Activated CD8-positive, alpha-beta memory T cell treated with anti-CD3 and anti-CD28 coated beads, Interleukin-2, amount 10 ng/mL, durations not matched to agents 7 days and 5 days (primary cell): ENCODE results near the gene ANTXR1. TPM values are rescaled to one million over a fixed set of nuclear protein-coding genes. Genes with fewer than 3 reads are reported as not detected.

Source experiments
- ATAC-seq: fragments of 150-1000 bp; cut with Tn5 transposase; one replicate; pipeline ENCODE4 v1.10.0; 2021; ENCODE audit warnings: moderate library complexity
- CTCF ChIA-PET: fragments of 350-600 bp; sonication (Branson Sonifier 250); formaldehyde crosslinking; loops from one replicate; lab custom pipeline; 2021; ENCODE audit warnings: antibody characterized with exemption; lab: Charles Lee
- DNase-seq: peaks from one replicate; pipeline ENCODE4 v3.0.0-alpha.2; 2020
- H3K27ac Mint-ChIP-seq: one replicate; pipeline ENCODE4 v1.8.0; 2021; ENCODE audit warnings: mild to moderate bottlenecking, mixed read lengths
- H3K27me3 Mint-ChIP-seq: one replicate; pipeline ENCODE4 v1.8.0; 2021; ENCODE audit warnings: mixed read lengths
- H3K36me3 Mint-ChIP-seq: one replicate; pipeline ENCODE4 v1.8.0; 2021; ENCODE audit warnings: mild to moderate bottlenecking, mixed read lengths
- H3K4me1 Mint-ChIP-seq: one replicate; pipeline ENCODE4 v1.8.0; 2021; ENCODE audit warnings: mixed read lengths
- H3K4me3 Mint-ChIP-seq: one replicate; pipeline ENCODE4 v1.8.0; 2021; ENCODE audit warnings: mild to moderate bottlenecking, moderate library complexity, mixed read lengths
- H3K9me3 Mint-ChIP-seq: one replicate; pipeline ENCODE4 v1.8.0; 2022; ENCODE audit warnings: low read depth, mixed read lengths
- total RNA-seq, 2 experiments: library from RNA; stranded (reverse); gene quantifications; one replicate each; pipeline ENCODE4 v1.2.3, GENCODE V29; 2021

ANTXR1 gene
- total RNA-seq, 2 experiments from 2014 or later = 0.23 TPM; not detected in 1

GRCh38 chr2:69030800-69031428 lies 17.9 kb downstream of the ANTXR1 start:
- no peak overlapping the region for H3K27ac Mint-ChIP-seq
- H3K36me3 Mint-ChIP-seq = no peaks in the 10 kb centered on the region
- DNase-seq (no peak), ATAC-seq (no peak)
- CTCF ChIA-PET = interaction anchor here (1.4 kb wide), 1 partner anchor 276 kb away, joined by 5 read pairs; no protein-coding TSS in a partner anchor
- peaks cover 78% of the 10 kb centered on the region for H3K27me3 Mint-ChIP-seq
- H3K9me3 Mint-ChIP-seq = no peaks in the 10 kb centered on the region
- no peak overlapping the region for H3K4me3 Mint-ChIP-seq
- H3K4me1 Mint-ChIP-seq = no peaks in the 10 kb centered on the region

- CTCF ChIA-PET = interaction anchor here (1.4 kb wide), 1 partner anchor 276 kb away, joined by 5 read pairs; no protein-coding TSS in a partner anchor
- peaks cover 76% of the 10 kb centered on the region for H3K27me3 Mint-ChIP-seq
- H3K9me3 Mint-ChIP-seq = no peaks in the 10 kb centered on the region
- ATAC-seq = no peak
- H3K27ac Mint-ChIP-seq = no peak overlapping the region
- H3K4me1 Mint-ChIP-seq = no peaks in the 10 kb centered on the region
- no peak overlapping the region for H3K4me3 Mint-ChIP-seq
- no peak for DNase-seq
- no peaks in the 10 kb centered on the region for H3K36me3 Mint-ChIP-seq
These were observed 18.5 kb downstream of the ANTXR1 start for GRCh38 chr2:69031466-69031865.

GRCh38 chr2:69032336-69032735 lies 19.4 kb downstream of the ANTXR1 start:
- Mint-ChIP-seq H3K36me3 (no peaks in the 10 kb centered on the region), H3K27ac (no peak overlapping the region), H3K4me3 (no peak overlapping the region), H3K9me3 (no peaks in the 10 kb centered on the region), H3K27me3 (peaks cover 73% of the 10 kb centered on the region), H3K4me1 (no peaks in the 10 kb centered on the region)
- DNase-seq (no peak), ATAC-seq (no peak)
- CTCF ChIA-PET = no interaction called here

- CTCF ChIA-PET = no interaction called here
- no peaks in the 10 kb centered on the region for H3K4me1 Mint-ChIP-seq
- DNase-seq (no peak), ATAC-seq (no peak)
- H3K36me3 Mint-ChIP-seq = no peaks in the 10 kb centered on the region
- H3K27ac Mint-ChIP-seq = no peak overlapping the region
- peaks cover 74% of the 10 kb centered on the region for H3K27me3 Mint-ChIP-seq
- no peak overlapping the region for H3K4me3 Mint-ChIP-seq
- H3K9me3 Mint-ChIP-seq = no peaks in the 10 kb centered on the region
These were observed 20.6 kb downstream of the ANTXR1 start for GRCh38 chr2:69033461-69034095.

GRCh38 chr2:69034122-69034521 lies 21.1 kb downstream of the ANTXR1 start:
- CTCF ChIA-PET = no interaction called here
- no peak for DNase-seq
- Mint-ChIP-seq H3K9me3 (no peaks in the 10 kb centered on the region), H3K4me1 (no peaks in the 10 kb centered on the region), H3K27me3 (peaks cover 75% of the 10 kb centered on the region), H3K36me3 (no peaks in the 10 kb centered on the region), H3K27ac (no peak overlapping the region), H3K4me3 (no peak overlapping the region)
- no peak for ATAC-seq

GRCh38 chr2:69034845-69035244 lies 21.9 kb downstream of the ANTXR1 start:
- Mint-ChIP-seq H3K4me1 (no peaks in the 10 kb centered on the region), H3K27ac (no peak overlapping the region), H3K36me3 (no peaks in the 10 kb centered on the region), H3K27me3 (peaks cover 78% of the 10 kb centered on the region), H3K9me3 (no peaks in the 10 kb centered on the region), H3K4me3 (no peak overlapping the region)
- CTCF ChIA-PET = no interaction called here
- no peak for DNase-seq
- ATAC-seq = no peak

GRCh38 chr2:69036926-69037325 lies 23.9 kb downstream of the ANTXR1 start:
- Mint-ChIP-seq H3K4me1 (no peaks in the 10 kb centered on the region), H3K27me3 (peaks cover 81% of the 10 kb centered on the region), H3K4me3 (no peak overlapping the region), H3K36me3 (no peaks in the 10 kb centered on the region), H3K27ac (no peak overlapping the region), H3K9me3 (no peaks in the 10 kb centered on the region)
- CTCF ChIA-PET = no interaction called here
- ATAC-seq (no peak), DNase-seq (no peak)

GRCh38 chr2:69041214-69041613 lies 28.2 kb downstream of the ANTXR1 start:
- H3K4me1 Mint-ChIP-seq = no peaks in the 10 kb centered on the region
- ATAC-seq (no peak), DNase-seq (no peak)
- no peaks in the 10 kb centered on the region for H3K9me3 Mint-ChIP-seq
- H3K4me3 Mint-ChIP-seq = no peak overlapping the region
- H3K36me3 Mint-ChIP-seq = no peaks in the 10 kb centered on the region
- CTCF ChIA-PET = no interaction called here
- H3K27ac Mint-ChIP-seq = no peak overlapping the region
- peaks cover 83% of the 10 kb centered on the region for H3K27me3 Mint-ChIP-seq

- Mint-ChIP-seq H3K27ac (no peak overlapping the region), H3K4me1 (no peaks in the 10 kb centered on the region), H3K4me3 (no peak overlapping the region), H3K27me3 (peaks cover 85% of the 10 kb centered on the region), H3K36me3 (no peaks in the 10 kb centered on the region), H3K9me3 (no peaks in the 10 kb centered on the region)
- CTCF ChIA-PET = no interaction called here
- ATAC-seq (no peak), DNase-seq (no peak)
These were observed 30.9 kb downstream of the ANTXR1 start for GRCh38 chr2:69043736-69044400.

- Mint-ChIP-seq H3K27ac (no peak overlapping the region), H3K4me1 (no peaks in the 10 kb centered on the region), H3K36me3 (no peaks in the 10 kb centered on the region), H3K4me3 (no peak overlapping the region), H3K9me3 (no peaks in the 10 kb centered on the region), H3K27me3 (peaks cover 80% of the 10 kb centered on the region)
- CTCF ChIA-PET = no interaction called here
- DNase-seq = no peak
- no peak for ATAC-seq
These were observed 33.3 kb downstream of the ANTXR1 start for GRCh38 chr2:69046221-69046662.

GRCh38 chr2:69047625-69048145 lies 34.7 kb downstream of the ANTXR1 start:
- ATAC-seq = no peak
- CTCF ChIA-PET = no interaction called here
- H3K27me3 Mint-ChIP-seq = peaks cover 73% of the 10 kb centered on the region
- no peaks in the 10 kb centered on the region for H3K9me3 Mint-ChIP-seq
- H3K4me1 Mint-ChIP-seq = no peaks in the 10 kb centered on the region
- no peak for DNase-seq
- H3K27ac Mint-ChIP-seq = no peak overlapping the region
- no peaks in the 10 kb centered on the region for H3K36me3 Mint-ChIP-seq
- H3K4me3 Mint-ChIP-seq = no peak overlapping the region

- DNase-seq (no peak), ATAC-seq (no peak)
- no peaks in the 10 kb centered on the region for H3K9me3 Mint-ChIP-seq
- H3K27me3 Mint-ChIP-seq = peaks cover 67% of the 10 kb centered on the region
- peaks cover 12% of the 10 kb centered on the region for H3K4me1 Mint-ChIP-seq
- peaks cover 4% of the 10 kb centered on the region for H3K36me3 Mint-ChIP-seq
- H3K27ac Mint-ChIP-seq = no peak overlapping the region
- H3K4me3 Mint-ChIP-seq = no peak overlapping the region
- CTCF ChIA-PET = interaction anchor here (1.2 kb wide), 1 partner anchor 38 kb away, joined by 3 read pairs; the partner anchor contains the start of gene ANTXR1
These were observed 37.8 kb downstream of the ANTXR1 start for GRCh38 chr2:69050802-69051201.

- Mint-ChIP-seq H3K36me3 (peaks cover 4% of the 10 kb centered on the region), H3K27me3 (peaks cover 69% of the 10 kb centered on the region), H3K4me1 (peaks cover 12% of the 10 kb centered on the region), H3K27ac (no peak overlapping the region), H3K9me3 (no peaks in the 10 kb centered on the region), H3K4me3 (no peak overlapping the region)
- CTCF ChIA-PET = interaction anchor here (1.0 kb wide), 1 partner anchor 66 kb away, joined by 3 read pairs; no protein-coding TSS in a partner anchor
- no peak for DNase-seq
- ATAC-seq = no peak
These were observed 40.5 kb downstream of the ANTXR1 start for GRCh38 chr2:69053416-69053965.
